Caco-2 (cell line): ENCODE results near the gene GSS. TPM values are rescaled to one million over a fixed set of nuclear protein-coding genes. Genes with fewer than 3 reads are reported as not detected.

ENCODE experiments used
- BruUV-seq: library from RNA; stranded (reverse); fragments of 400-500 nt; replicated peaks from 2 replicates; lab custom pipeline; 2021; lab: Mats Ljungman, UMichigan
- CTCF ChIA-PET: fragments of 300-600 bp; sonication (Branson Sonifier 250); formaldehyde crosslinking; loops from one replicate; lab custom pipeline; 2022; ENCODE audit warnings: antibody characterized with exemption; lab: Charles Lee
- POLR2A ChIA-PET: fragments of 300-600 bp; sonication (Branson Sonifier 250); formaldehyde crosslinking; loops from one replicate; lab custom pipeline; 2022; ENCODE audit warnings: antibody characterized with exemption; lab: Charles Lee
- DNase-seq, 2 experiments: peaks; one replicate each; pipeline versions ENCODE4 v3.0.0 to v3.0.0-alpha.2; 2020 to 2022
- H3K27me3 ChIP-seq: replicated peaks from 2 replicates; pipeline ENCODE4 v1.6.0; 2011; ENCODE audit warnings: low read length; ENCODE audit not compliant: control insufficient read depth, insufficient read depth
- H3K36me3 ChIP-seq: 2 replicates; pipeline ENCODE4 v1.5.1; 2011; ENCODE audit warnings: low read length; ENCODE audit not compliant: control insufficient read depth, insufficient read depth
- H3K4me1 ChIP-seq: fragments of 250-450 bp; sonication (Bioruptor Pico); 2 replicates; pipeline ENCODE4 v1.5.1; 2020; ENCODE audit warnings: mild to moderate bottlenecking
- H3K4me3 ChIP-seq: 2 replicates; pipeline ENCODE4 v1.5.1; 2011; ENCODE audit warnings: low read depth, mild to moderate bottlenecking, control low read depth, low read length
- H3K9me3 ChIP-seq: fragments of 250-450 bp; sonication (Bioruptor Pico); 2 replicates; pipeline ENCODE4 v1.5.1; 2020; ENCODE audit warnings: mild to moderate bottlenecking, moderate library complexity
- H3K27ac Mint-ChIP-seq: one replicate; pipeline ENCODE4 v1.8.0; 2022; ENCODE audit warnings: mixed read lengths; ENCODE audit not compliant: unreplicated experiment
- H3K27me3 Mint-ChIP-seq: one replicate; pipeline ENCODE4 v1.8.0; 2022; ENCODE audit warnings: mixed read lengths; ENCODE audit not compliant: insufficient read depth, unreplicated experiment
- H3K36me3 Mint-ChIP-seq: one replicate; pipeline ENCODE4 v1.8.0; 2022; ENCODE audit warnings: mild to moderate bottlenecking, mixed read lengths; ENCODE audit not compliant: insufficient read depth, unreplicated experiment
- H3K4me1 Mint-ChIP-seq: one replicate; pipeline ENCODE4 v1.8.0; 2022; ENCODE audit warnings: low read depth, mixed read lengths; ENCODE audit not compliant: unreplicated experiment
- H3K4me3 Mint-ChIP-seq: one replicate; pipeline ENCODE4 v1.8.0; 2022; ENCODE audit warnings: mild to moderate bottlenecking, moderate library complexity, mixed read lengths; ENCODE audit not compliant: unreplicated experiment
- H3K9me3 Mint-ChIP-seq: one replicate; pipeline ENCODE4 v1.8.0; 2022; ENCODE audit warnings: mixed read lengths; ENCODE audit not compliant: unreplicated experiment
- intact Hi-C: fragments of 100-400 bp; cut with micrococcal nuclease; formaldehyde crosslinking; loops from one replicate; pipeline ENCODE4 v1.10.0; 2022; ENCODE audit not compliant: unreplicated experiment
- microRNA-seq: library from miRNA; unstranded; fragments of <30 nt; microRNA quantifications from one replicate; pipeline ENCODE4 v1.2.0, GENCODE V29; 2022
- total RNA-seq: library from RNA; stranded (reverse); gene quantifications from 2 replicates; pipeline ENCODE4 v1.2.3, GENCODE V29; 2022
- TF ChIP-seq, protein P1 (sequence below), 2 experiments: fragments of 200-600 bp in 1 of 2; IDR thresholded peaks; 1 replicate in 1 of 2; 2 replicates in 1 of 2; pipeline versions ENCODE4 v1.5.1 to v1.8.0; 2011 to 2022; ENCODE audit warnings: antibody characterized with exemption in 1 of 2, control low read depth in 1 of 2, inconsistent platforms in 1 of 2, low read depth in 1 of 2, low read length in 1 of 2, mild to moderate bottlenecking in 1 of 2, moderate library complexity in 1 of 2; ENCODE audit not compliant: insufficient read depth in 1 of 2, severe bottlenecking in 1 of 2, unreplicated experiment in 1 of 2

The GSS gene
- total RNA-seq, 1 experiment from 2014 or later = 138 TPM

DNA sequence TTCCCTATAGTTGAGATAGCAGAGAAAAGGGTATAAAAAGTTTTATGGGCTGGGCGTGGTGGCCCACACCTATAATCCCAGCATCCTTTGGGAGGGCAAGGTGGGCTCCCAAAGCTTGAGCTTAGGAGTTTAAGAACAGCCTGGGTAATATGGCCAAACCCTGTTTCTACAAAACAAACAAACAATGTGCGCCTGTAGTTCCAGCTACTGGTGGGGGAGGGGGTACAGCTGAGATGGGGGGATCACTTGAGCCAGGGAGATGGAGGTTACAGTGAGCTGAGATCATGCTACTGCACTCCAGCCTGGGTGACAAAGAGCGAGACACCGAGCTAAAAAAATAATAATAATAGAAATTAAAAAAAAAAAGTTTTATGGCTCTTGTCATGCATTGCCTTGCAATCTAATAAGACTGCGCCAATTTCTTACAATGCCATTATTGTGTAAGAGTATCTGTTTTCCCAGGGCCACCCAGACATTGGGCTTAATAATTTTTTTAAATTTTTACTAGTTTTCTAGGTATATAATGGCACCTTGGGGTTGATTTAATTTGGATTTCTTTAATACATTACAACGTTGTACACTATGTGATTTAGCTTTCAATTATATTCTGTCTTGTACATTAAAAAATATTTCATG, 75.3 kb downstream of the GSS start:
- H3K4me3 Mint-ChIP-seq = no peak overlapping the region
- POLR2A ChIA-PET = interaction anchor here (0.6 to 0.7 kb wide), 3 partner anchors 36 to 851 kb away, joined by 3 to 5 read pairs (median 3); no protein-coding TSS in a partner anchor

More for the DNA sequence above, 75.3 kb downstream of the GSS start:
- peaks cover 5% of the 10 kb centered on the region for H3K4me1 ChIP-seq
- intact Hi-C loops = no loop called here
- H3K4me1 Mint-ChIP-seq = peaks cover 13% of the 10 kb centered on the region
- H3K9me3 Mint-ChIP-seq = no peaks in the 10 kb centered on the region
- H3K27ac Mint-ChIP-seq = no peak overlapping the region
- H3K4me3 ChIP-seq = no peak overlapping the region
- H3K36me3 ChIP-seq = no peaks in the 10 kb centered on the region
- no peaks in the 10 kb centered on the region for H3K27me3 ChIP-seq
- no peaks in the 10 kb centered on the region for H3K27me3 Mint-ChIP-seq
- H3K9me3 ChIP-seq = no peaks in the 10 kb centered on the region
- CTCF ChIA-PET = interaction anchor here (0.7 to 0.8 kb wide), 2 partner anchors 75 to 308 kb away, joined by 4 to 5 read pairs; partner anchors contain the start of genes GSS and MYH7B
- DNase-seq = no peak
- H3K36me3 Mint-ChIP-seq = peaks cover 15% of the 10 kb centered on the region
- BruUV-seq = no TSS peak
- TF ChIP-seq, protein P1, sequence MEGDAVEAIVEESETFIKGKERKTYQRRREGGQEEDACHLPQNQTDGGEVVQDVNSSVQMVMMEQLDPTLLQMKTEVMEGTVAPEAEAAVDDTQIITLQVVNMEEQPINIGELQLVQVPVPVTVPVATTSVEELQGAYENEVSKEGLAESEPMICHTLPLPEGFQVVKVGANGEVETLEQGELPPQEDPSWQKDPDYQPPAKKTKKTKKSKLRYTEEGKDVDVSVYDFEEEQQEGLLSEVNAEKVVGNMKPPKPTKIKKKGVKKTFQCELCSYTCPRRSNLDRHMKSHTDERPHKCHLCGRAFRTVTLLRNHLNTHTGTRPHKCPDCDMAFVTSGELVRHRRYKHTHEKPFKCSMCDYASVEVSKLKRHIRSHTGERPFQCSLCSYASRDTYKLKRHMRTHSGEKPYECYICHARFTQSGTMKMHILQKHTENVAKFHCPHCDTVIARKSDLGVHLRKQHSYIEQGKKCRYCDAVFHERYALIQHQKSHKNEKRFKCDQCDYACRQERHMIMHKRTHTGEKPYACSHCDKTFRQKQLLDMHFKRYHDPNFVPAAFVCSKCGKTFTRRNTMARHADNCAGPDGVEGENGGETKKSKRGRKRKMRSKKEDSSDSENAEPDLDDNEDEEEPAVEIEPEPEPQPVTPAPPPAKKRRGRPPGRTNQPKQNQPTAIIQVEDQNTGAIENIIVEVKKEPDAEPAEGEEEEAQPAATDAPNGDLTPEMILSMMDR (IDR thresholded peaks at IDR 0.05; ENCODE audit: insufficient read depth in 1 of 2, low read depth in 1 of 2, low read length in 1 of 2, severe bottlenecking in 1 of 2, unreplicated experiment in 1 of 2) = no peak

Small RNA genes within 50 kb of the gene (microRNA-seq; reads per million reads assigned to microRNA genes)
- not detected for gene MIR499A
- not detected for gene MIR499B

Other genes starting within 250 kb of the GSS start
- 65.1 and 72.7 TPM in 2 replicates for gene NCOA6, start 130.2 kb downstream of the GSS start, total RNA-seq
- gene GGT7, start 83.0 kb downstream of the GSS start, total RNA-seq = 42.0 and 46.2 TPM in 2 replicates
- 64.5 and 76.0 TPM in 2 replicates for gene ACSS2, start 79.2 kb downstream of the GSS start, total RNA-seq
- 1.9 and 2.5 TPM in 2 replicates for gene MYH7B, start 62 bp upstream of the GSS start, total RNA-seq
- 144 and 146 TPM in 2 replicates for gene TRPC4AP, start 137.0 kb upstream of the GSS start, total RNA-seq
- 41.2 and 42.4 TPM in 2 replicates for gene EDEM2, start 191.5 kb upstream of the GSS start, total RNA-seq
- gene PROCR, start 216.3 kb upstream of the GSS start, total RNA-seq = 4.0 and 4.7 TPM in 2 replicates